Stomach (tissue), 4 donors: ENCODE data around the gene TMEM179.

ENCODE experiments used
- CTCF ChIP-seq, 7 experiments: fragments of 450-650 bp in 4 of 7; fragments of 200-600 bp in 3 of 7; sonication (generic) in 3 of 7; IDR thresholded peaks; one replicate each; pipeline ENCODE4 v1.5.1; 2016 to 2019; ENCODE audit warnings: antibody characterized with exemption in 7 of 7, control low read depth in 2 of 7, mild to moderate bottlenecking in 1 of 7
- POLR2AphosphoS5 ChIP-seq, 3 donors: sonication (generic); formaldehyde crosslinking; IDR thresholded peaks; one replicate each; pipeline ENCODE4 v1.6.1; 2016; ENCODE audit warnings: antibody characterized with exemption in 3 of 3

- TF ChIP-seq CTCF (IDR thresholded peaks at IDR 0.05): no peak
- TF ChIP-seq POLR2AphosphoS5 (IDR thresholded peaks at IDR 0.05): no peak
Observed at GRCh38 chr14:104558231-104559027, 46.1 kb downstream of the TMEM179 start.
